Activated CD4-positive, alpha-beta T cell treated with anti-CD3 and anti-CD28 coated beads for 1 hour (primary cell): ENCODE data around the gene LY86.

Experiments
- DNase-seq: peaks from one replicate; pipeline ENCODE4 v3.0.0-alpha.2; 2020

LY86 gene

DNA sequence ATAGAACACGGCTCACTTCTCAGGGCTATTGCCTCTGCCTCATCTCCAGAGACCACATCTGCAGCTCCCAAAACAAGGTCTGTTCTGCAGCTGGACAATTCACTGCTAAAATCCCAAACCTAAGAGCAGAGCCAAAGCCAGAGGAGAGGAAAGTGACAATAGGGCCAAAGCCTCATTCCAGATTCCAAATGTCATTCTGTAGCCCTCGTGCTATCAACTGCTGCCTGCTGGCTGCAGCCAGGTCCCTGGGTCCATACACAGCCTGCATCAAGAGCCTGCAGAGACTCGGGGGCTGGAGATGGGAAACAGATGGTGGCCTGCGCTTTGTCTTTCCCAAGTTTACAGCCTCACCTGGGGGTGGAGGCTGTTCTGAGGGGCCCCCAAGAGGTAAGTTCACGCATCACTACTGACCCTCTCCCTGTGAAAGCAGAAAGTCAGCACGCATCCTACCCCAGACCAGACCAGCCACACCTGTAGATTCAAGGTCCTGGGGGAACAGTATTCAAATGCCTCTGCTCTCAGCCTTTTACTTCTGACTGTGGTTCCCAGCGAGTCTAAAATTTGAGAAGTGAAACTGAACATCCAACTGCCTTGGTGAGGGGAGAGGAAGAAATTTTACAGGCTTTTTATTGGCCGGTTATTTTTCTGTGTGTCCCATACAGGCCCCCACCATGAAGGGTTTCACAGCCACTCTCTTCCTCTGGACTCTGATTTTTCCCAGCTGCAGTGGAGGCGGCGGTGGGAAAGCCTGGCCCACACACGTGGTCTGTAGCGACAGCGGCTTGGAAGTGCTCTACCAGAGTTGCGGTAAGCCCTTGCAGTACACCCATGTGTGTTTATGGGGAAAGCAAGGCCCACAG is at the start of gene LY86:
Gene LY86, plus strand, starts transcription at position 657 of the 860 bp plus-strand sequence. Its CDS starts 15 bp downstream, at position 672.
- DNase-seq: no peak

DNA sequence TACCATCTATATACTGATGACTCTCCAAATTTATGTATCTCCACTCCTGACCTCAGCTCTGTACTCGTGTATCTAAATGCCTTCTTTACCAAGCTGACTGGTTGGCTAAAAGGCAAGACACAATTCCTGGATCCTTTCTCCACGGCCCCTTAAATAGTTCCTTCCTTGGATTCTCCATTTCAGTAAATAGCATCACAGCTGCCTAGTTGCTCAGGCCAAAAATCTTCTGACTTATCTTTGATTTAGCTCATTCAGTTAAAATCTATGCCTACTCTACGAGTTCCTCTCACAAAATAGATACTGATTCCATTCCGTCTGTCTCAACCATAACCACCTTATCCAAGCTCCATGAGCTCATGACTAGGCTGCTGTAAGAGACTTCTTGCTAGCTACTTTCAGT is 49.5 kb upstream of the LY86 start:
- no peak for DNase-seq

DNA sequence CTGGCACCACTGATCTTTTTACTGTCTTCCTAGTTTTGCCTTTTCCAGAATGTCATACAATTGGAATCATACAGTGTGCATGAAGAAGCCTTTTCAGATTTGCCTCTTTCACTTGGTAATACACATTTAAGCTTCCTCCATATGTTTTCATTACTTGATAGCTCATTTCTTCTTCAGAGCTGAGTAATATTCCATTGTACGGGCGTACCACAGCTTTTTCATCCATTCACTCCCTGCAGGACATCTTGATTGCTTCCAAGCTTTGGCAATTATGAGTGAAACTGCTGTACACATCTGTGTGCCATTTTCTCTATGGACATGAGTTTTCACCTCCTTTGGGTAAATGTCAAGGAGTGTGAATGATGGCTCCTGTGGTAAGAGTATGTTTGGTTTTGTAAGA is 46.2 kb upstream of the LY86 start:
- no peak for DNase-seq

DNA sequence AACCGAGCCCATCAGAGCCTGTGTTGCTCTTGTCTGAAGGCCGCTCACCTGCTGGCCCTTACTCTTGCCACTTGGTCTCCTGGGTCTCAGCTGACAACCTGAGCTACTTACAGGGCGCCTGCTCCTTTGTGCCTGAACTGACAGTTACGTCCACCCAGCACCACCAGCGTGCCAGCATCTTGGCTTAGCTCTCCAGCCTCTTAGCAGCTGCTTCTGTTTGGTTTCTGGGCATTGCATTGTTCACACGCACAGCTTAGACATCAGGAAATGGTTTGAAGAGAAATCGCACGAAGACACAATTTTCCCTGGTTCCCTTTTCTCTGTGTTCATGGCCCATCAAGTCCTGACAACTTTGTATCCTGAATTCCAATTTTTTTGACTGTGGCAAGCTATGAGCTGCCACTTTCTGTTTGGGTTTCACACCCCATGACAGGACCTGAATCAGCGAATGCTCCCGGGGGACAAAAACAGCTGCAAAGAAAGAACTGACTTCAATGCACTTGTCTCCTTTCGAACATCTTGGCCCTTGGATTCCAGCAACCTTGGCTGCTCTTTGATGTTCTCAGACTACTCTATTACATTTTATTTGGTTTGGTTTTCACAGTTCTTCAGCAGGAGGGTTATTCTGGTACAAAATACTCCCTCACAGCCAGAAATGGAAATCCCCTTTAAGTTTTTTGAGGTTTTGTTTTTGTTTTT is 45.2 kb upstream of the LY86 start:
- DNase-seq: no peak

DNA sequence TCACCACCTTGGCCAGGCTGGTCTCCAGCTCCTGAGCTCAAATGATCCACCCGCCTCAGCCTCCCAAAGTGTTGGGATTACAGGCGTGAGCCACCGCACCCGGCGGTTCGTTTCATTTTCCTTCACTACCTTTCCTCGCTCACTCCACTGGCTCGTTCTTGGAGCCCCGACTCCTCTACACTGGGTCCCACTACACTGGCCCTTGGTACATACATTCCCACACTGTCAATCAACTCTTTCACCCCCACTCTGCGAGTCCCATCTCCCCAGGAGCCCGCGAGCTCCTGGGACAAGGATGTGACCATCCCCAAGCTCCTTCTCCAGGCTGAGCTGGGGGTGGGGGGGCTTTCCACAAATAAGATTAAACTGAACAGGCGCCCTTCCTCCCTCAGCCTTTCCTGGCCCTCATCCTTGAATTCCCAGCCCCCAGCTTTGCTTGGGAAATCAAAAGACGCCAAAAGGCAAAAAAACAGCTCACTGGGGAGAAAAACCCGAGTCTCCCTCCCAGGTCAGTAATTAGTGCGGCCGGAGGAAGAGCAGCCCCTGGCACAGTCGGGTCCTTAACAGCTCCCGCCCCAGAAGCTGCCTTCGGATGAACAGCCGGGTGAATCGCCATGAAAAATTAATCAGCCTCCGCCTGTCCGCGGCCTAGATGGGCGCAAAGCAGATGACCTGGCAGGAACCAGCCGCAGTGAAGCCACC is 42.8 kb upstream of the LY86 start:
- DNase-seq: no peak

DNA sequence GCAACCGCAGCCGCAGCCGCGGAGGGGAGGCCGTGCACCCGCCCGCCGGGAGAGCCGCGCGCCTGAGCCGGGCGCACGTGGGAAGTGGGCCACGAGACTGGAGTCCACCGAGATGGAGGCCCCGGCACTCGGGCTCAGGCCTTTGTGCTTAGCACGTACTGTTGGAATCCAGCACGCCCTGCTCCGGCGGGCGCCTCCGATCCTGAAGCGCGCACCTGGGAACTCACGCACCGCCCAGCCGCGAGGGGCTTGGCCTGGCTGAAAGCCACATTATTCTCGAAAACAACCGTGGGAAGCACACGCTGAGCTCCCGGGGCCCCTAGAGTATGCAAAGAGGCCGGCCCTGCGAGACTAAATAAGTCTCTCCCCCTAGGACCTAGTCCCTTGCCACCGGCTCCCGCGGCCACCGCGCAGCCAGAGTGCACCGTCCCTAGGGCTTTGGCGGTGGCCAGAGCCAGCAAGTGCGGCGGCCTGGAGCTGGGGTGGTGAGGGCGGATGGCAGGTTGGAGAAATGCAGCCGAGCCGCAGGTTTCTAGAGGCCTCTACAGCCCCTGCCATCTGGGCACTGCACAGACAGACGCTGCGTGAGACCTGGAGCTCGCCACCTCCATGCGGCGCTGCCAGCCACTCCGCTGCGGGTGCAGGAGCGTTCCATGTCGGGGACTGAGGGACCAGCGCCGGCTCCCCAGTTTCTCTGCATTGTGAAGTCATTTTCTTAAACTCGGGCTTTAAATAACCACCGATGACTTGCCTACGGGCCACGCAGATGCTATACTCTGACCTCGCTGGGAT is 42.0 kb upstream of the LY86 start:
- DNase-seq: peak; percentile 22

DNA sequence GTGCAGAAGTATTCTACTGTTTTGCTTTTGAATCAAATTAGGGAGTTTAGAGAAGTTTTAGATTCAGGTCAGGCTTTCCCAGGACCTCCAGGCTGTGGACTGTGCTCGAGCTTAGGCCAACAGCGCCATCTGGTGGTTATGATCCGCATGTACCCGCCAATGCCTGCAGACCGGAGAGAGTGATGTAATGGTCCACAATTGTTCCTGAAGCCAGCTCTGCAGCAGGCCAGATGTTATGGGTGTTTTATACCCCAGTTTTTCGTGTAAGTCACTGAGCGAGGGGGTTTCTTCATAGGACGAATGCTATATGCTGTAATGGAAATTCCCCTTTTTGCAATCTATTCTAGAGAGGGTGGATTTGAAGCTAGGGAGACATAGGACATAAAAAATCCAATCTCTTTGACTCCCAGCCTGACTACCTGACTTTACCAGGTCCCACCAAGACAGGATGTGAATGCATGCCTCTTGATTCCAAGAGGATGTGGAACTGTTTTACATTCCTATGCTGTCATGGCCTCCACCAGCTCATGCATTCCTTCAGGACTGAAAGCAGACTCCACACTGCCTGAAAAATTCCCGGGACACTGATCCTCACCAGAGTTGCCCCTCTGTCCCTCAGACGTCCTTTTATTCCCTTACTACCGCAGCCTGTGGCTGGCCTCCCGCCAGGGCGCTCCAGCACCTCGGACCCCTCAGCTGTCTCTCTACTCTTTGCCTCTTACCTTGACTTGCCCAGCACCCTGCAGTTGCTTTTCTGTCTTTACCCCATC is 41.2 kb upstream of the LY86 start:
- peak; percentile 72 for DNase-seq

DNA sequence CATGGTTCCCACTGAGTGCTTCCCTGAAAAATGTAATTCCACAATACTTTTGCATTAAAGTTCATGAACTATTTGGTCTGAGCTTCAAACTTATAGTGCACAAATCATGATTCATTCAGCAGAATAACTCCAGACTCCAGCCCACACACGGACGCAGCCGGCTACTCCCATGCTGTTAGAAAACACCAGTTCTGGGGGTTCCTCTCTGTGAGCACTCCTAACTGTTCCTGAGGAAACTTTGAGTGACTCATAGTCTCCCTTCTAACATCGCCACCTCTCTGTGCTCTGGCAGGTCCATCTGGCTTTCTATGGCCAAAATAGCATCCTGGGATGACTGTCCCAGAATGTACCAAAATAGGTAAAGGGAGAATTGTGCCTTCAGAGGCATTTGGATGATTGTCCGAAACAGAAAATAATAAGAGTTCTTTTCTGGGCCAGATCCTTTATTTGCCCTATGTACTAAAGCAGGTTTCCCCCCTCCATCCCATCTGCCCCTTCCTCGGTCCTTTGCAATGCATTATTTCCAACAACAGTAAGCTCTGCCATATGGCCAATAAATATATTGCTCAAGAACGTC is 32.3 kb upstream of the LY86 start:
- no peak for DNase-seq

DNA sequence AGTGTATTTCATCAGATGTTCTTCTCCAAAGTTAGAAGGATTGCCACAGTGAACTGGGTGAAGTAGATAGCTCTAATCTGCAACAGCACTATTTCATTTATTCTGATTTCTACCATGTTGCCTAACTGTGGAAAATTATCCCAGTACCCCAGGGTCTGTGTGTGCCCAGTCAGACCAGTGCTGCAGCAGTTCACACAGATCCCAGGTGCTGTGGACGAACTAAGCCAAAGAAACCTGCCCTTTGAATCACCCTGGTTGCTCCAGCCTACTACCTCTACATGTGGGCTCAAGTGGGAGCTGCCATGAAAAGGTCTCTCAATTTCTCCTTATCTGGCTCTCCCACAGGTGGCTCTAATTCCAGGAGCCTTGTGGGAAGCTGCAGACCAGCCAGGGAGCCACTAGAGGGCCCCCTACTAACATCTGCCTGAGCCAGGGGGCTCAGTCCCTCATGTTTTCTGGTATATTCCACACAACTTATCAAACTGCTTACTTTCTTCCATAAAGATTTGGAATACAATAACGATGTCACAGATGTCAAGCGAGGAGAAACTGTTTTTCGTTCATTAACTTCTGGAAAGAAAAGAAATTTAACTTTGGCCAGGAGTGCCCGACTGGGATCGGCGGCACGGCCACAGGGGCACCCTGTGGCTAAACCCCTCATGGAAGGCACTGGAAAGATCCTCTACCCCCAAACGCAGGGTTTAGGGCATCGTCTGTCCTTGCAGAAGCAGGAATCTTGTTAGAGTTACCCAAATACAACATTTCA is 31.6 kb upstream of the LY86 start:
- no peak for DNase-seq

DNA sequence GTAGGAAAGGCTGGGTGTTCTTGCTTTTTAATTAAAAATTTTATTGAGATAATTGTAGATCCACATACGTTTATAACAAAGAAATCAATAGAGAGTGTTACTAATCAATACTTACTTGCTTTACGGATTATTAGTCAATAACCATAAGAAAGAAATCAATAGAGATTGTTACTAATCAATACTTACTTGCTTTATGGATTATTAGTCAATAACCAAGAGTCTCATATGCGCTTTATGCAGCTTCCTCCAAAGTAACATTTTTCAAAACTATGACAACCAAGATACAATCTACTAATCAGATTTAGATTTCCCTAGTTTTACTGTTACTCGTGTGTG is 31.0 kb upstream of the LY86 start:
- no peak for DNase-seq

DNA sequence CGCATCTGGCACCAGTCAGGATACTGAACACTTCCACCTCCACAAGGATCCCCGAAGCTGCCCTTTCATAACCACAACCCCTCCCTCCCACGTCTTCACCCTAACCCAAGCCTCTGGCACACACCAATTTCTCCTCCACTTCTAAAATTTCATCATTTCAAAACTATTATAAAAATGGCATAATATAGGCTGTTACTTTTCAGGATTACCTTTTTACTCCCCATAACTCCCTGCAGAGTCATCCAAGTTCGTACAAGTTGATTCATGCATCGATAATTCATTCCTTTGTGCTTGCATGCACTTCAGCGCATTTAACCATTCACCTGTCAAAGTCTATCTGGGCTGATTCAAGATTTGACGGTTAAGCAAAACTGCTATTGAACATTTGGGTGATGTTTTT is 30.6 kb upstream of the LY86 start:
- DNase-seq: no peak

DNA sequence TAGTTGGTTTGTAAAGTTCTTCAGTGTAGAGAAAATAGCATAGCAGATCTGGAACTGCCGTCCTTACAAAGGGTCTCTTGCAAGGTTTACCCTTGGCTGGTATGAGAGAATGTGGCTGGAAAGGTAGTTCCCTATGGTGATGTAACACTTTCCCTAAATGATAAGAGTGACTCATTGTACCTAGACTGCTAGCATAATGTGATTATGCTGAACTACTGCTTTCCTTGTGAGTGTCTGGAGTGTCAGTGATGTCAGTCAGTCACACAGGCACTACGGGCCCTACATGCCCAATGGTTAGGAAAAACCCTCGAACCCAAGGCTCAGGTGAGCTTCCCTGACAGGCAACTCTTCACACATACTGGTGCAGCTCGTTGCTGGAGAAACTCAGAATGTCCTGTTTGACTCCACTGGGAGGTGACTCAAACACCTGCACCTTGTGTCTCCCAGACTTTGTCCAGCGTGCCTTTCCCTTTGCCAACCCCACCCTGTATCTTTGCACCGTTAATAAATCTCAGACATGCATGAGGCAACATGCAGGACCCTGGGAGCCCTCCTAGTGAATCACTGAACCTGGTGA is 28.4 kb upstream of the LY86 start:
- no peak for DNase-seq

DNA sequence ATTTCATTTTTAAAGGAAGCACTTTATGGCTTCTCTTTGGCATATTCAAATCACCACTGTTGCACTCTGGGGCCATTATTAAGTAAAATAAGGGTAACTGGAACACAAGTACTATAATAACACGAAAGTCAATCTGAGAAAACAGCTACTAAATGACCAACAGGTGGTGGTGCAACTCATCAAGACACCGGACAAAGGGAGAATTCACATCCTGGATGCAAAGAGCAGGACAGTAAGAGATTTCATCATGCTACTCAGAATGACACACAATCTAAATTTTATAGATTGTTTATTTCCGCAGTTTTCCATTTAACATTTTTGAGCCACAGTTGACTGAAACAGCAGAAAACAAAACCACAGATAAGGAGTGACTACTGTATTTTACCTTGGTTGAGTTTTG is 27.6 kb upstream of the LY86 start:
- DNase-seq: no peak

DNA sequence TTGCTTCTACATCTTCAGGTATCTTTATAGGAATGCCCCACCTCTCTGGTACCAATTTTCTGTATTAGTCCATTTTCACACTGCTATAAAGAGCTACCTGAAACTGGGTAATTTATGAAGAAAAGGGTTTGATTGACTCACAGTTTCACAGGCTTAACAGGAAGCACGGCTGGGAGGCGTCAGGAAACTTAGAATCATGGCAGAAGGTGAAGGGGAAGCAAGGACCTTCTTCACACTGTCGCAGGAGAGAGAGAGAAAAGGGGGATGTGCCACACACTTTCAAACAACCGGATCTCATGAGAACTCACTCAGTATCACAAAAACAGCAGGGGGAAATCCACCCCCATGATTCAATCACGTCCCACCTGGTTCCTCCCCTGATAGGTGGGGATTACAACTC is 24.4 kb upstream of the LY86 start:
- DNase-seq: no peak

DNA sequence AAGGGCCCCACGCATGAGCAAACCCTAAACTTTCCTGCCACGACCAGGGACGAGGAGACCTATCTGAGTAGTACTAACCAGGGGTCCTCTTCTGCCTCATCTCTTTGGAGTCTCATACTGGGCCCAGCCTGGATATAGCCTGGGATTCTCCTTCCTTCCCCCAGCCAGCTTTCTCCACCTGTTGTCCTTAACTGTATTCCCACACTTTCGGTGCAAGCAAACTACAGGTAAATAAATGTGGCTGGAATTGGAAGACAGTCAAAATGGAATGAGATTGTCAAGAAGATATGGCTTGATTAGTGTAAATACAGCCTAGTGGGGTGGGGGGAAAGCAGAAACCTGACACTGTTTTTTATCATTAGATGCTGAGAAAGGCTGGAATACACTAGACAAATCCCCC is 23.5 kb upstream of the LY86 start:
- no peak for DNase-seq

DNA sequence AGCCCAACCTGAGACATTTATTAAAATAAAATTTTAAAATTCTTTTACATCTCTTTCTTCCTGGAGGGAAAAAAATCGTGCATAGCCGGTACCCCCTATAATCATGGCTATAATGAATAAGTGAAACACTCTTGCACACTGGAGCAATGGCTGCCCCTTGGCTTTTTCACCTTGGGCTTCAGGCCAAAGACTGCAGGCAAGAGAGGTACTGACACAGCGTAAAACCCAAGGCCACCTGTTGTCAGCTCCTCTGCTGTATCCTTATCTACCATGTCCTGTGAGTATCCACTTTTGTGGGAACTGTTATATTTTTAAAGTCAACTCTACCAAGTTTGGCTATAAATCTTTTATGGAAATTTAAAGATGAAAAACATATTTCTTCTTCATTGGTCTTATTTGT is 23.0 kb upstream of the LY86 start:
- no peak for DNase-seq

DNA sequence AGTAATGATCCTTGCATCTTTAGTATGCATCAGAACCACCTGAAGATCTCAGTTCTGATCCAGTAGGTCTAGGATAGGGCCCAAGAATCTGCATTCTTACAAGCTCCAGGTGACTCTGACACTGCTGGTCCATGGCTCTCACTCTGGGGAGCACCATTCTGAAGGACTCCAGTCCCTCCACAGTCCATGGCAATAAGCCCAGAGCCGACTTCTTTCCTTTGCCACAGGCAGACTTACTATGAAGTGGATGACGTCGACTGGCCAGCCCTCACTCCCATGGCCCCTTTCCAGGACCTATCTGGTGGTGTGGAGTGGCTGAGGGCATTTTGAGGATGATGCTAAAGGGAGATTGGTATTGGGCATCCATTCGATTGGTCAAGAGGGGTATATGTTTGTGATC is 21.8 kb upstream of the LY86 start:
- DNase-seq: no peak

DNA sequence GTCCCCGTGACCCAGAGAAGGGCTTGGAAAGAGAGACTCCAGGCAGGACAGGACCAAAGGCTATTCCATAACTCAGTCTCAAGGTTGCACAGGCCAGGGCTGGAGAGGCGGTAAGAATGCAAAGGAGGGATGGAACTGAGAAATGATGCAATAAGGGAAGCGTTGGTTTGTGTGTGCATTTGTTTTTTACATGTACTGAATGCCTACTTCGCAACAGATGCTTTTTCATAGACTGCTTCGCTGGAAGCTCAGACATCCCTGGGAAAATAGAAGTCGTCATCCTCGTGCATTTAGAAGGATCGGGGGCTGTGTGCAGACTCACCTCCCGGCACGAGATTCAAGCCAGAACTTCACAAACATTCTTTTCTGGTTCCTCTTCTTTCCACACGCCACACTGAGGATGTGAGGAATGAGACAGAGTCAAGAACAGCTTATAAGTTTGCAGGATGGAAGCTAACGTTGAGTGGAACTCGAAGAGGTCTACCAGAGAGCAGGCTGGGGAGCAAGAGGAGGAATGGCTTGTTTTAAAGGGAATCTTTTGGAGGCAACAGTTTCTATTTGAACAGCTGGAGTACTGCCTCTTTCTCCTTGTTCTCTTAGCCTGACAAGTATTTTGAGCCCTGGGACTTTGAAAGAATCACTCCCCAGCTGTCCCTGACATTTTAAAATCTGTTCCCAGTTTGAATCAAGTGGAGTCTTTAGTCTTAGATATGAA is 19.3 kb upstream of the LY86 start:
- no peak for DNase-seq

DNA sequence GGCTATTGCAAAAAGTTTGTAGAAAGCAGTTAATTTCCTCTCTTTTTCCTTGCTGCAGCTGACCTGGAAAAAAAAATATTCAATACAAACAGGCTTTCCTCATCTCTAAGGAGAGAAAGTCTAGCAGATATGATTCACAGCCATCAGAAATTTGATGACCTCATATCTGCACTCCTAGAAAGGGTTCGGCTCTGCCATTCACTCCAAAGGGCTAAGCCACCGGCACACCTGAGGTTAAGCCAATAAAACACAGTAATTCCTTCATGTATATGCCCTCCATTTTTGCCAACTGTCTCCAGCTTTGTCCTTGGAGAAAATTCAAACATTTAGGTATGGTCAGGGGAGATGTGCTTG is 18.7 kb upstream of the LY86 start:
- DNase-seq: no peak
